Muscle layer of duodenum (tissue), 2 donors: ENCODE data around the gene PNPLA3.

ENCODE experiments used
- H3K27ac ChIP-seq: one replicate; pipeline ENCODE4 v1.7.0; 2013; ENCODE audit warnings: mild to moderate bottlenecking, low read length
- H3K27me3 ChIP-seq: one replicate; pipeline ENCODE4 v1.7.0; 2013; ENCODE audit warnings: low read depth, mild to moderate bottlenecking, control low read depth, low read length
- H3K36me3 ChIP-seq, 2 donors: one replicate each; pipeline ENCODE4 v1.7.0; 2013; ENCODE audit warnings: low read length in 2 of 2, control low read depth in 1 of 2, mild to moderate bottlenecking in 1 of 2; ENCODE audit not compliant: insufficient read depth in 2 of 2, control insufficient read depth in 1 of 2
- H3K4me1 ChIP-seq, 2 donors: one replicate each; pipeline ENCODE4 v1.7.0; 2013; ENCODE audit warnings: low read length in 2 of 2, mild to moderate bottlenecking in 2 of 2, control low read depth in 1 of 2, moderate library complexity in 1 of 2; ENCODE audit not compliant: insufficient read depth in 2 of 2, control insufficient read depth in 1 of 2
- H3K4me3 ChIP-seq, 2 donors: one replicate each; pipeline ENCODE4 v1.7.0; 2013; ENCODE audit warnings: low read length in 2 of 2, low read depth in 1 of 2, mild to moderate bottlenecking in 1 of 2
- H3K9me3 ChIP-seq, 2 donors: one replicate each; pipeline ENCODE4 v1.7.0; 2013; ENCODE audit warnings: low read length in 2 of 2, control low read depth in 1 of 2, mild to moderate bottlenecking in 1 of 2; ENCODE audit not compliant: control insufficient read depth in 1 of 2
- donor health status: healthy.

Gene PNPLA3

DNA sequence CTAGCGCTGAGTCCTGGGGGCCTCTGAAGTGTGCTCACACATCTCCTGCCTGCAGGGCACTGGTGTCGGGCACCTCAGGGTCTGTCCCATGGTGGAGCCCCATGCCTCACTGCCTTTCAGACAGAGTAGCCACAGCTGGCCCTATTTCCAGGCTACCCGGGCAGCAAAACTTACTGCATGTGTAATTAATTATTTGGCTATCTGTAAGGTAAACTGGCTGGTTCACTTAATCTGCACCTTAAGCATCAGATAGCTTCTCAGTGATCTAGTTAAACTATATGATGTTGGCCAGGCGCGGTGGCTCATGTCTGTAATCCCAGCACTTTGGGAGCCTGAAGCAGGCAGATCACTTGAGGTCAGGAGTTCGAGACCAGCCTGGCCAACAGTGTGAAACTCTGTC, 5.3 kb downstream of the PNPLA3 start:
- H3K9me3 ChIP-seq = no peaks in the 10 kb centered on the region
- no peak overlapping the region for H3K4me3 ChIP-seq
- H3K36me3 ChIP-seq = no peaks in the 10 kb centered on the region
- no peaks in the 10 kb centered on the region for H3K4me1 ChIP-seq
- no peak overlapping the region for H3K27ac ChIP-seq
- no peaks in the 10 kb centered on the region for H3K27me3 ChIP-seq

DNA sequence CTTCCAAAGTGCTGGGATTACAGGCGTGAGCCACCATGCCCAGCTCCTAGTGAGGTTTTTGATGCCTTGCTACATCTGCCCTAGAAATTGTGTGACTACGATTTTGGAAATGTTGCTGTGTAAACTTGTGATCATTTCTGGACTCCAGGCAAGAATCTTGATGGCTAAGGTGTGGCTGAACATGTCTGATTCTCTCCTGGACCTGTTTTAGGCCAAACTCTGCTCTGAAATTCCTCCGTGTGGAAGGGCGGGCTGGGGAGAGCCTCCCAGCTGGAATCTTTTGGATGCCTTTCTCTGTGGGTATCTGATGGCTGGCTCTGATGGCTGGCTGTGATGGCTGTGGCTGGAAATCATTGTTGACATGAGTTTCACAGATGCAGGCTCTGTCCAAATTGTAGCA, 8.2 kb downstream of the PNPLA3 start:
- no peaks in the 10 kb centered on the region for H3K9me3 ChIP-seq

DNA sequence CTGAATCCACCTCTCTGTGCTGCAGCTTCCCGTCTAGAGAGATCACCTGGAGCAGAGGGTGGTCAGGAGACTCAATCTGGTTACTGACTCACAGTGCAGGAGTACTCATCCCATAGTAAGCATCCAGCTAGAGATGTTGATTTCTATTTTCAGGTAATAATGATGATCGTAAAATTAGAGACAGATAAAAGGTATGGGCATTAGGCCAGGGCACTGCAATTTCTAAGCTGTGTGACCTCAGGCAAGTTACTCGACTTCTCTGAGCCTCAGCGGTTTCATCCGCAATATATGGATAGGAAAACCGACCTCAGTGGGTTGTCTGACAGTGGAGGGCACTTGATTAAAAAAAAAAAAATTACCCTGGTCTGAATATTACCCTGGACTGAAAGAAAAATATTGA, 17.8 kb downstream of the PNPLA3 start:
- Histone ChIP-seq H3K9me3 (peaks cover 0 to 9% of the 10 kb centered on the region in 2 donors), H3K4me1 (no peaks in the 10 kb centered on the region), H3K4me3 (no peak overlapping the region), H3K36me3 (no peaks in the 10 kb centered on the region), H3K27me3 (no peaks in the 10 kb centered on the region), H3K27ac (no peak overlapping the region)

More for the DNA sequence above, 8.2 kb downstream of the PNPLA3 start:
- no peak overlapping the region for H3K4me3 ChIP-seq
- no peak overlapping the region for H3K27ac ChIP-seq
- H3K4me1 ChIP-seq = no peaks in the 10 kb centered on the region
- H3K27me3 ChIP-seq = no peaks in the 10 kb centered on the region
- no peaks in the 10 kb centered on the region for H3K36me3 ChIP-seq

GRCh38 chr22:43944670-43945430, 21.2 kb downstream of the PNPLA3 start:
- H3K4me3 ChIP-seq = no peak overlapping the region
- no peaks in the 10 kb centered on the region for H3K27me3 ChIP-seq
- peaks cover 0 to 9% of the 10 kb centered on the region in 2 donors for H3K9me3 ChIP-seq
- H3K4me1 ChIP-seq = no peaks in the 10 kb centered on the region
- H3K36me3 ChIP-seq = no peaks in the 10 kb centered on the region
- H3K27ac ChIP-seq = no peak overlapping the region

DNA sequence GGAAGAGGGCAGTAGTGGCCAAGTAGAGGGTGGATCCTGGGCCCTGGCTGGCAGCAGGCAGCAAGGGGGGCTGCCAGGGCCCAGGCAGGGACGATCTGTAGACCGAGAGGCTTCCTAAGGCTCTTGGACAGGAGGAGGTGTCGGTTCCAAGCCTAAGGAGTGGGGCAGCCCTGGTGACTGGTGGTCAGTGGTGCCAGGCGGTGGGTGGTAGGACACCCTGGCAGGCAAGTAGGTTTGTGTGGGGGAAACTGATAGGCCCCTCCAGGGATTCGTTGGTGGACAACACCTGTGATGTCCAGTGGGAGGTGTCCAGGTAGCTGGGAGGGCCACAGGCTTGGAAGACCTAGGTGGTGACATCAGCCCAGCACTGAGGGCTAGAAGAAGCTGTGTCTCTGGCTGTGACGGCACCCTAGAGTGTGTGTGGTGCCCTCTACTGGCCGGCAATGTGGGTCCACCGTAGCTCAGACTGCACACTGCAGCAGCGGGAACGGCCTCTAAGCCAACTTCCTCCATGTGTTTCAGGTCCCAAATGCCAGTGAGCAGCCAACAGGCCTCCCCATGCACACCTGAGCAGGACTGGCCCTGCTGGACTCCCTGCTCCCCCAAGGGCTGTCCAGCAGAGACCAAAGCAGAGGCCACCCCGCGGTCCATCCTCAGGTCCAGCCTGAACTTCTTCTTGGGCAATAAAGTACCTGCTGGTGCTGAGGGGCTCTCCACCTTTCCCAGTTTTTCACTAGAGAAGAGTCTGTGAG, 22.2 kb downstream of the PNPLA3 start:
- H3K27me3 ChIP-seq = no peaks in the 10 kb centered on the region
- no peak overlapping the region for H3K4me3 ChIP-seq
- no peaks in the 10 kb centered on the region for H3K36me3 ChIP-seq
- peaks cover 0 to 9% of the 10 kb centered on the region in 2 donors for H3K9me3 ChIP-seq
- no peak overlapping the region for H3K27ac ChIP-seq
- no peaks in the 10 kb centered on the region for H3K4me1 ChIP-seq

- Histone ChIP-seq H3K4me3 (no peak overlapping the region), H3K4me1 (no peaks in the 10 kb centered on the region), H3K27ac (no peak overlapping the region), H3K9me3 (peaks cover 0 to 9% of the 10 kb centered on the region in 2 donors), H3K27me3 (no peaks in the 10 kb centered on the region), H3K36me3 (no peaks in the 10 kb centered on the region)
Measured at GRCh38 chr22:43946384-43946667, 22.7 kb downstream of the PNPLA3 start.

- Histone ChIP-seq H3K4me3 (no peak overlapping the region), H3K27me3 (no peaks in the 10 kb centered on the region), H3K9me3 (no peaks in the 10 kb centered on the region), H3K4me1 (no peaks in the 10 kb centered on the region), H3K36me3 (no peaks in the 10 kb centered on the region), H3K27ac (no peak overlapping the region)
Measured at GRCh38 chr22:43948836-43949406, 25.3 kb downstream of the PNPLA3 start.

DNA sequence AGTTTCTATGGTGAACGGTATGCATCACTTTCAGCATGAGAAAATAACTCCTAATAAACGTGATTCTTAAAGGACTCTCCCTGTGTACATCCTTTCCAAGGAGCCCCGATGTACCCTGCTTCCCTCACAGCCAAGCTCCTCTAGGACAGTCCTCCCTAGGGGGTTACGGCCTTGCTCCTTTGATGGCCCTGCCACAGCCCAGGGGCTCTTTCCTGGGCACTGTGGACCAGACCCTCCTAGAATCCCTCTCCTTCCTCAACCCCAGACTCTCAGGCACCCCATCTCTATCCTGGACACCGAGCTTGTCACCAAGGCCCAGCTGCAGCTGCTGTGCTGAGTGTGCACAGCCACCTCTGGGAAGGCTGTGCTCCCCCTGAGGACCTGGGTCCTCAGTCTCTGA, 27.8 kb downstream of the PNPLA3 start:
- peaks cover 7 to 12% of the 10 kb centered on the region in 2 donors for H3K4me1 ChIP-seq
- no peak overlapping the region for H3K27ac ChIP-seq
- no peaks in the 10 kb centered on the region for H3K27me3 ChIP-seq
- H3K9me3 ChIP-seq = no peaks in the 10 kb centered on the region
- no peaks in the 10 kb centered on the region for H3K36me3 ChIP-seq
- no peak overlapping the region for H3K4me3 ChIP-seq

- Histone ChIP-seq H3K4me3 (no peak overlapping the region), H3K27me3 (no peaks in the 10 kb centered on the region), H3K36me3 (no peaks in the 10 kb centered on the region), H3K4me1 (peaks cover 13 to 17% of the 10 kb centered on the region in 2 donors), H3K9me3 (no peaks in the 10 kb centered on the region), H3K27ac (no peak overlapping the region)
Measured at GRCh38 chr22:43951966-43952365, 28.4 kb downstream of the PNPLA3 start.

GRCh38 chr22:43953988-43954785, 30.6 kb downstream of the PNPLA3 start:
- no peaks in the 10 kb centered on the region for H3K36me3 ChIP-seq
- H3K4me3 ChIP-seq = peak overlapping the region; percentile 83 to 88
- H3K4me1 ChIP-seq = peaks cover 13 to 24% of the 10 kb centered on the region in 2 donors
- H3K9me3 ChIP-seq = no peaks in the 10 kb centered on the region
- H3K27me3 ChIP-seq = no peaks in the 10 kb centered on the region
- no peak overlapping the region for H3K27ac ChIP-seq
